Parathyroid adenoma (tissue), 2 donors: ENCODE data around the gene BTD.

Source experiments
- H2AFZ ChIP-seq: fragments of 300-600 bp; sonication (generic); one replicate; pipeline ENCODE4 v1.7.0; 2017; ENCODE audit warnings: antibody characterized with exemption, mild to moderate bottlenecking
- H3K27ac ChIP-seq: fragments of 300-600 bp; sonication (generic); one replicate; pipeline ENCODE4 v1.7.0; 2017
- H3K27me3 ChIP-seq: fragments of 300-600 bp; sonication (generic); one replicate; pipeline ENCODE4 v1.7.0; 2017; ENCODE audit warnings: low read length; ENCODE audit not compliant: control insufficient read depth, insufficient read depth
- H3K36me3 ChIP-seq: fragments of 300-600 bp; sonication (generic); one replicate; pipeline ENCODE4 v1.7.0; 2017; ENCODE audit warnings: low read length; ENCODE audit not compliant: control insufficient read depth, insufficient read depth
- H3K4me1 ChIP-seq: fragments of 300-600 bp; sonication (generic); one replicate; pipeline ENCODE4 v1.7.0; 2017; ENCODE audit warnings: control low read depth
- H3K4me2 ChIP-seq: fragments of 300-600 bp; sonication (generic); one replicate; pipeline ENCODE4 v1.7.0; 2017; ENCODE audit warnings: low read length
- H3K4me3 ChIP-seq: fragments of 300-600 bp; sonication (generic); one replicate; pipeline ENCODE4 v1.7.0; 2017; ENCODE audit warnings: low read depth, low read length
- H3K79me2 ChIP-seq: fragments of 300-600 bp; sonication (generic); one replicate; pipeline ENCODE4 v1.7.0; 2017; ENCODE audit warnings: control low read depth
- H3K9ac ChIP-seq: fragments of 300-600 bp; sonication (generic); one replicate; pipeline ENCODE4 v1.7.0; 2017; ENCODE audit warnings: mild to moderate bottlenecking
- H3K9me3 ChIP-seq: fragments of 300-600 bp; sonication (generic); one replicate; pipeline ENCODE4 v1.7.0; 2017; ENCODE audit warnings: low read length; ENCODE audit not compliant: control insufficient read depth
- CTCF ChIP-seq: fragments of 300-600 bp; sonication (generic); IDR thresholded peaks from one replicate; pipeline ENCODE4 v1.7.0; 2017; ENCODE audit warnings: antibody characterized with exemption, mild to moderate bottlenecking
- donor health status: primary hyperparathyroidism.

Gene BTD

GRCh38 chr3:15682561-15683185 lies 81.1 kb downstream of the BTD start:
- Histone ChIP-seq H3K4me2 (peak overlapping the region; percentile 3), H3K79me2 (no peaks in the 10 kb centered on the region), H3K27ac (peak overlapping the region; percentile 30), H3K36me3 (no peaks in the 10 kb centered on the region), H3K4me3 (no peak overlapping the region), H3K9me3 (no peaks in the 10 kb centered on the region), H3K27me3 (no peaks in the 10 kb centered on the region), H3K9ac (no peak overlapping the region), H3K4me1 (peaks cover 25% of the 10 kb centered on the region), H2AFZ (no peak overlapping the region)
- no peak for TF ChIP-seq CTCF

GRCh38 chr3:15683253-15683652 lies 81.7 kb downstream of the BTD start:
- Histone ChIP-seq H3K4me1 (peaks cover 25% of the 10 kb centered on the region), H3K4me3 (no peak overlapping the region), H3K36me3 (no peaks in the 10 kb centered on the region), H3K27ac (peak overlapping the region; percentile 30), H2AFZ (no peak overlapping the region), H3K9me3 (no peaks in the 10 kb centered on the region), H3K27me3 (no peaks in the 10 kb centered on the region), H3K4me2 (peak overlapping the region; percentile 3), H3K9ac (no peak overlapping the region), H3K79me2 (no peaks in the 10 kb centered on the region)
- no peak for TF ChIP-seq CTCF

DNA sequence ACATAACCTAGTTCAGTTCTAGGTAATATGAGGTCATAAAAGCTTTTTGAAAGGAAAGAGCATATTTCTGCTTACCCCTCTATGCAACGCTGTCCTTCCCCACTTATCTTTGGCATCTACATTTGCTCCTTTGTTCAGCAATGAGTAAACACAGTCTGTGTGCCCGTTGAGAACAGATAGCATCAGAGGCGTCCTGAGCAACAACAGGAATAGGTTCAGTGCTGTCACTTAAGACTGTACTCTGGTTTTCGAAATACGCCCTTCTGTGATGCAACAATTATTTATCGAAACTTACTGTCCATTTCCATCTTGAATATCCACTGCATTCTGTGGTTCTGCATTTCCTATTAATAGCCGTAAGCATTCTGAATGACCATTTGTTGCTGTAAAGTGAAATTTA lies 84.4 kb downstream of the BTD start:
- H3K27me3 ChIP-seq, result no peaks in the 10 kb centered on the region
- H3K27ac ChIP-seq, result peak overlapping the region; percentile 25
- H3K36me3 ChIP-seq, result no peaks in the 10 kb centered on the region
- H3K4me2 ChIP-seq, result peak overlapping the region; percentile 27
- H3K9ac ChIP-seq, result no peak overlapping the region
- no peaks in the 10 kb centered on the region for H3K9me3 ChIP-seq
- peaks cover 25% of the 10 kb centered on the region for H3K4me1 ChIP-seq
- TF ChIP-seq CTCF, result no peak
- H3K4me3 ChIP-seq, result no peak overlapping the region
- no peak overlapping the region for H2AFZ ChIP-seq
- no peaks in the 10 kb centered on the region for H3K79me2 ChIP-seq

- no peak overlapping the region for H3K4me3 ChIP-seq
- no peak for TF ChIP-seq CTCF
- H3K4me2 ChIP-seq, result no peak overlapping the region
- no peaks in the 10 kb centered on the region for H3K36me3 ChIP-seq
- H3K27me3 ChIP-seq, result no peaks in the 10 kb centered on the region
- H3K27ac ChIP-seq, result no peak overlapping the region
- no peaks in the 10 kb centered on the region for H3K79me2 ChIP-seq
- no peak overlapping the region for H3K9ac ChIP-seq
- no peak overlapping the region for H2AFZ ChIP-seq
- no peaks in the 10 kb centered on the region for H3K9me3 ChIP-seq
- H3K4me1 ChIP-seq, result peaks cover 8% of the 10 kb centered on the region
These were observed 88.7 kb downstream of the BTD start for GRCh38 chr3:15690230-15690629.

GRCh38 chr3:15690748-15691147 lies 89.2 kb downstream of the BTD start:
- Histone ChIP-seq H3K27ac (no peak overlapping the region), H3K79me2 (no peaks in the 10 kb centered on the region), H3K27me3 (no peaks in the 10 kb centered on the region), H3K9me3 (no peaks in the 10 kb centered on the region), H3K4me2 (no peak overlapping the region), H3K9ac (no peak overlapping the region), H2AFZ (no peak overlapping the region), H3K4me1 (peaks cover 8% of the 10 kb centered on the region), H3K36me3 (no peaks in the 10 kb centered on the region), H3K4me3 (no peak overlapping the region)
- TF ChIP-seq CTCF, result no peak
